OCI-LY3 (cell line): ENCODE results near the gene CD300LF.

Source experiments
- H2AFZ ChIP-seq: fragments of 200-600, 300-600 bp; shearing (Covaris generic); 2 replicates; pipeline ENCODE4 v1.6.0; 2014; ENCODE audit warnings: antibody characterized with exemption, low read depth, low read length
- H3K27ac ChIP-seq: fragments of 200-600, 300-600 bp; sonication (generic); 2 replicates; pipeline ENCODE4 v1.5.1; 2014; ENCODE audit warnings: mild to moderate bottlenecking, low read length, moderate library complexity, mixed read lengths
- H3K27me3 ChIP-seq: fragments of 200-600, 300-600 bp; sonication (generic); 2 replicates; pipeline ENCODE4 v1.6.1; 2014; ENCODE audit warnings: low read depth, low read length, mixed read lengths
- H3K36me3 ChIP-seq: fragments of 200-600, 300-600 bp; sonication (generic); replicated peaks from 2 replicates; pipeline ENCODE3; 2014; ENCODE audit warnings: low read depth, low read length, mixed read lengths
- H3K4me1 ChIP-seq: fragments of 300-600, 200-600 bp; sonication (generic); 2 replicates; pipeline ENCODE4 v1.6.1; 2014; ENCODE audit warnings: low read length, mixed read lengths
- H3K4me2 ChIP-seq: fragments of 200-600, 300-600 bp; sonication (generic); 2 replicates; pipeline ENCODE4 v1.6.1; 2014; ENCODE audit warnings: low read length, mixed read lengths
- H3K4me3 ChIP-seq: fragments of 300-600, 200-600 bp; sonication (generic); 2 replicates; pipeline ENCODE4 v1.5.1; 2014; ENCODE audit warnings: antibody characterized with exemption, mild to moderate bottlenecking, low read length, moderate library complexity
- H3K79me2 ChIP-seq: fragments of 300-600, 200-600 bp; shearing (Covaris generic); 2 replicates; pipeline ENCODE4 v1.6.1; 2014; ENCODE audit warnings: mild to moderate bottlenecking, low read length, mixed read lengths
- H3K9ac ChIP-seq: fragments of 300-600, 200-600 bp; shearing (Covaris generic); 2 replicates; pipeline ENCODE4 v1.6.0; 2014; ENCODE audit warnings: mild to moderate bottlenecking, low read length, moderate library complexity
- H3K9me3 ChIP-seq: fragments of 200-600, 300-600 bp; shearing (Covaris generic); 2 replicates; pipeline ENCODE4 v1.6.1; 2014; ENCODE audit warnings: low read length, mixed read lengths; ENCODE audit not compliant: insufficient read depth
- H4K20me1 ChIP-seq: fragments of 200-600, 300-600 bp; sonication (generic); 2 replicates; pipeline ENCODE4 v1.6.1; 2016; ENCODE audit warnings: low read length, mixed read lengths; ENCODE audit not compliant: insufficient read depth
- EZH2phosphoT487 ChIP-seq: fragments of 200-600 bp; shearing (Covaris generic); IDR thresholded peaks from 2 replicates; pipeline ENCODE4 v1.6.1; 2018; ENCODE audit warnings: antibody characterized with exemption, mixed run types, low read depth
- TF ChIP-seq, protein P1 (sequence below): fragments of 200-600, 300-600 bp; sonication (generic); IDR thresholded peaks from 2 replicates; pipeline ENCODE4 v1.5.1; 2014; ENCODE audit warnings: antibody characterized with exemption, low read length, low read depth

Gene CD300LF

DNA sequence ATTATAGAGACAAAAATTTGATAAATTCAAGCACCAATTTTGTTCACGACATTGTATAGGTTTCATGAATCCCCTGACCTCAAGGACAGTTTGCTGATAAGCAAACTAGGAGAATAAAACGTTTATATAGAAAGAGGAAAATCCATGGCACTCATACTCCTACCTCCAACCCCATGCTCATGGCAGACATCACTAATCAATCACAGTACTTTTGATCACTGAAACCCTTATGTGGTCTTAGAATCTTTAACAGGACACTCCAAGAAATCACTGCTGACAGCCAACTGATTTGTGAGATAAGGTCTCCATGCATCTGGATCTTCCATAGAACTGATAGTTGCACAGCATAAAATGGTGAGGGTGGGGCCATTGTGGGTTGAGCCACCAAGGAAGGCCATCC, 31.0 kb upstream of the CD300LF start:
- H3K9me3 ChIP-seq = no peaks in the 10 kb centered on the region

DNA sequence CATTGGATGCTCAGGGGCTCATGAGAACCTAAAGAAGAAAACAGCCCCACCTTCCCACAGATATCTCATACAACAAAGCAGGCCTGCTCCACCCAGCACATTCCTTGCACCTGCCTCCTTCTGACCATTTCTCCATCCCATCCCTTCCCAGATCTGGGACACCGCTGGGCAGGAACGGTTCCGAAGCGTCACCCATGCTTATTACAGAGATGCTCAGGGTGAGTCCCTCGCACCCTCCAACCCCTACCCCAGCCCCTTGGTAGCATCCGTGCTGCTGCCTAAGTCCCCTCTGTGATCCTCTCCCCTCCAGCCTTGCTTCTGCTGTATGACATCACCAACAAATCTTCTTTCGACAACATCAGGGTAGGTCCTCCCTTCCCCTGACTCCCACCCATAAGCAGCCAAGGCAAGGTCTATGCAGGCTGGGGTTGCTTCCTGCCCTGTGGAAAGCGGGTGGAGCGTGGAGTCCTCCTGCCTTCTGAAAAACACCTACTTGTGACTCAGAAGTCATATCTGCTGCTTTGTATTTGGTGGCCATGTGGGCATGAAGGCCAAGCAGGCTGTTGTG, 30.3 kb upstream of the CD300LF start:
- peaks cover 20% of the 10 kb centered on the region for H3K27me3 ChIP-seq
- no peaks in the 10 kb centered on the region for H4K20me1 ChIP-seq
- no peak overlapping the region for H3K4me3 ChIP-seq
- H3K4me2 ChIP-seq = no peak overlapping the region
- no peaks in the 10 kb centered on the region for H3K79me2 ChIP-seq
- no peaks in the 10 kb centered on the region for H3K9me3 ChIP-seq
- H3K27ac ChIP-seq = no peak overlapping the region
- 0 out of 2 replicates have a peak, but pooled peaks cover 3% of the 10 kb centered on the region for H3K4me1 ChIP-seq
- H2AFZ ChIP-seq = no peak overlapping the region
- H3K9ac ChIP-seq = no peak overlapping the region
- no peaks in the 10 kb centered on the region for H3K36me3 ChIP-seq
- TF ChIP-seq EZH2phosphoT487 = no peak
- TF ChIP-seq, protein P1, sequence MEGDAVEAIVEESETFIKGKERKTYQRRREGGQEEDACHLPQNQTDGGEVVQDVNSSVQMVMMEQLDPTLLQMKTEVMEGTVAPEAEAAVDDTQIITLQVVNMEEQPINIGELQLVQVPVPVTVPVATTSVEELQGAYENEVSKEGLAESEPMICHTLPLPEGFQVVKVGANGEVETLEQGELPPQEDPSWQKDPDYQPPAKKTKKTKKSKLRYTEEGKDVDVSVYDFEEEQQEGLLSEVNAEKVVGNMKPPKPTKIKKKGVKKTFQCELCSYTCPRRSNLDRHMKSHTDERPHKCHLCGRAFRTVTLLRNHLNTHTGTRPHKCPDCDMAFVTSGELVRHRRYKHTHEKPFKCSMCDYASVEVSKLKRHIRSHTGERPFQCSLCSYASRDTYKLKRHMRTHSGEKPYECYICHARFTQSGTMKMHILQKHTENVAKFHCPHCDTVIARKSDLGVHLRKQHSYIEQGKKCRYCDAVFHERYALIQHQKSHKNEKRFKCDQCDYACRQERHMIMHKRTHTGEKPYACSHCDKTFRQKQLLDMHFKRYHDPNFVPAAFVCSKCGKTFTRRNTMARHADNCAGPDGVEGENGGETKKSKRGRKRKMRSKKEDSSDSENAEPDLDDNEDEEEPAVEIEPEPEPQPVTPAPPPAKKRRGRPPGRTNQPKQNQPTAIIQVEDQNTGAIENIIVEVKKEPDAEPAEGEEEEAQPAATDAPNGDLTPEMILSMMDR = no peak

More for the DNA sequence above, 31.0 kb upstream of the CD300LF start:
- Histone ChIP-seq H3K27ac (no peak overlapping the region), H3K9ac (no peak overlapping the region), H4K20me1 (no peaks in the 10 kb centered on the region), H3K4me3 (no peak overlapping the region), H3K4me1 (0 out of 2 replicates have a peak, but pooled peaks cover 3% of the 10 kb centered on the region), H3K36me3 (no peaks in the 10 kb centered on the region), H3K4me2 (no peak overlapping the region), H3K79me2 (peaks cover under 1% of the 10 kb centered on the region; the same call in 1 of the 2 replicates), H3K27me3 (peaks cover 13% of the 10 kb centered on the region), H2AFZ (no peak overlapping the region)
- no peak for TF ChIP-seq EZH2phosphoT487
- TF ChIP-seq, protein P1 = no peak

DNA sequence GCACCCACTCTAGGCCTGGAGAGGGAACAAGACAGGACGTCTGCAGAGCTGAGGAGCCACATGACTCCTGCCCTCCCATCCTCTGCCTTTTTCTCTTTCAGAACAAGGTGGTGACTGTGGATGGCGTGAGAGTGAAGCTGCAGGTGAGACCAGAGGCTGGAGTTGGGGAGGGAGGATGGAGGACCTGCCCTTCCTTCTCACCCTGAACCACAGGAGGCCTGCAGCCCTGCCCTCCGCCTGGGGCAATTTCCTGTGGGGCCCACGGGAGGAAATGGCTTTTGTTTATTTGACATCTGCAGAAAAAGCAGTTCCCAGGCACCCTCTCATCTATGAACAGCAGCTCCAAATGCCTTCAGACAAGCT, 29.4 kb upstream of the CD300LF start:
- TF ChIP-seq EZH2phosphoT487 = no peak
- TF ChIP-seq, protein P1 = no peak
- Histone ChIP-seq H3K9me3 (no peaks in the 10 kb centered on the region), H3K79me2 (no peaks in the 10 kb centered on the region), H3K4me2 (no peak overlapping the region), H3K27me3 (peaks cover 25% of the 10 kb centered on the region), H3K36me3 (no peaks in the 10 kb centered on the region), H2AFZ (no peak overlapping the region), H3K4me1 (no peaks in the 10 kb centered on the region), H3K9ac (no peak overlapping the region), H3K27ac (no peak overlapping the region), H4K20me1 (no peaks in the 10 kb centered on the region), H3K4me3 (no peak overlapping the region)

- TF ChIP-seq, protein P1 = no peak
- TF ChIP-seq EZH2phosphoT487 = no peak
- Histone ChIP-seq H3K4me3 (no peak overlapping the region), H3K4me2 (no peak overlapping the region), H3K27me3 (peaks cover 25% of the 10 kb centered on the region), H3K27ac (no peak overlapping the region), H3K9me3 (no peaks in the 10 kb centered on the region), H2AFZ (no peak overlapping the region), H3K9ac (no peak overlapping the region), H3K4me1 (no peaks in the 10 kb centered on the region), H4K20me1 (no peaks in the 10 kb centered on the region), H3K79me2 (no peaks in the 10 kb centered on the region), H3K36me3 (no peaks in the 10 kb centered on the region)
These were observed 28.1 kb upstream of the CD300LF start for GRCh38 chr17:74740641-74741387.
